BLaER1 (cell line): Measurements from ENCODE around the gene TSPAN31.
A peak's percentile ranks its signal among the peaks of the same experiment; 100 is the strongest.

Experiments
- H3K27ac ChIP-seq: shearing (Covaris generic); formaldehyde crosslinking; 2 replicates; pipeline ENCODE4 v1.8.1; 2022
- H3K27me3 ChIP-seq: shearing (Covaris generic); formaldehyde crosslinking; 2 replicates; pipeline ENCODE4 v1.8.1; 2022
- H3K36me3 ChIP-seq: shearing (Covaris generic); formaldehyde crosslinking; 2 replicates; pipeline ENCODE4 v1.8.1; 2022
- H3K4me1 ChIP-seq: shearing (Covaris generic); formaldehyde crosslinking; 2 replicates; pipeline ENCODE4 v1.8.1; 2022
- H3K4me2 ChIP-seq: shearing (Covaris generic); formaldehyde crosslinking; 2 replicates; pipeline ENCODE4 v1.8.1; 2022
- H3K4me3 ChIP-seq: shearing (Covaris generic); formaldehyde crosslinking; 2 replicates; pipeline ENCODE4 v1.8.1; 2022
- H3K9ac ChIP-seq: shearing (Covaris generic); formaldehyde crosslinking; 2 replicates; pipeline ENCODE4 v1.8.1; 2022
- H3K9me3 ChIP-seq: shearing (Covaris generic); formaldehyde crosslinking; 2 replicates; pipeline ENCODE4 v1.8.1; 2022
- H4K20me1 ChIP-seq: shearing (Covaris generic); formaldehyde crosslinking; 2 replicates; pipeline ENCODE4 v1.8.1; 2022
- Cebpa-rat ChIP-seq: shearing (Covaris generic); IDR thresholded peaks from 2 replicates; pipeline ENCODE4 v1.8.1; 2022

Gene TSPAN31

DNA sequence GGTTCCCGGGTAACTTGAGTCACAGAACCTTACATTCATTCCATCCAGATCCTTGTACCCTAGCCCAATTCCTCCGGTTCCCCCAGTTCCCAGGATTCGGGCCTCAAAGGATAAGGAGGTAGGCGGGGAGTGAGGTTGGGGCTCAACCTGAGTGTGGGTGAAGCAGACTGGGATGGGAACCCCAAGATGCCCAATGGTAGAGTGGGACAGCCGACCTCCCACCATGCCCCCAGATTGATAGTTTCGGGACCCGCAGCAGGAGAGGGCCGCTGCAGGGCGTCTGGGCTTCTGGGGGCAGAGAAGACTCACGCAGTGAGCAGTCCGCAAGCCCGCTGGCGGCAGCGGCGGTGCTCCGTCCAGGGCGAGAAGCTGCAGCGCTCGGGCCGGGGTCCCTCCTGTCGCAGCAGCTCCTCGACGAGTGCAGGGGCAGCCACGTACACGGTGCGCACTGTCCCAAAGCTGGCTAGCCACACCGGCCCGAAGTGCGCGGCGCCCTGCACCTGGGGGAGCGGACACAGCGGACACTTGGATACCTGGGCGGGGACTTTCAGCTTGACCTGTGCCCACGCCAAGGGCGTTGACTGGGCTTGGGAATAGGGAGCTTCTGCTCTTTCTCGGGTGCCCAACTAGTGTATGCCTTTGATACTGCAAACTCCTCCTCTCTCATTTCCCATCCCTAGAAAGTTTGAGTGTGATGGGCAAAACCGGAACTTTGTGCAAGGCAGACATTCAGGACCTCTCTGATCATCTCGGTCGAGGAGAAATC lies 21.0 kb downstream of the TSPAN31 start:
- peaks cover 77% of the 10 kb centered on the region for H4K20me1 ChIP-seq
- no peak for TF ChIP-seq Cebpa-rat
- peaks cover 31% of the 10 kb centered on the region for H3K36me3 ChIP-seq
- no peaks in the 10 kb centered on the region; the same call in 1 of the 2 replicates for H3K9me3 ChIP-seq
- H3K4me1 ChIP-seq, result peaks cover 15% of the 10 kb centered on the region
- H3K9ac ChIP-seq, result no peak overlapping the region
- H3K27ac ChIP-seq, result no peak overlapping the region
- peak overlapping the region; percentile 47 for H3K4me3 ChIP-seq
- peak overlapping the region; percentile 33 for H3K4me2 ChIP-seq
- H3K27me3 ChIP-seq, result peaks cover 81% of the 10 kb centered on the region

GRCh38 chr12:57766464-57767304 lies 21.8 kb downstream of the TSPAN31 start, which contains the start of gene CYP27B1:
Gene CYP27B1, minus strand, starts transcription at chr12:57767078. Its CDS starts 37 bp downstream, at chr12:57767041.
- H3K27me3 ChIP-seq, result peaks cover 73% of the 10 kb centered on the region
- H3K4me3 ChIP-seq, result no peak within 1 kb of the TSS
- TF ChIP-seq Cebpa-rat, result no peak
- H3K4me1 ChIP-seq, result peaks cover 21% of the 10 kb centered on the region
- H3K9ac ChIP-seq, result no peak within 1 kb of the TSS
- peaks cover 69% of the 10 kb centered on the region for H4K20me1 ChIP-seq
- H3K36me3 ChIP-seq, result peaks cover 32% of the 10 kb centered on the region
- H3K4me2 ChIP-seq, result no peak within 1 kb of the TSS
- no peaks in the 10 kb centered on the region; the same call in 1 of the 2 replicates for H3K9me3 ChIP-seq
- H3K27ac ChIP-seq, result no peak within 1 kb of the TSS

DNA sequence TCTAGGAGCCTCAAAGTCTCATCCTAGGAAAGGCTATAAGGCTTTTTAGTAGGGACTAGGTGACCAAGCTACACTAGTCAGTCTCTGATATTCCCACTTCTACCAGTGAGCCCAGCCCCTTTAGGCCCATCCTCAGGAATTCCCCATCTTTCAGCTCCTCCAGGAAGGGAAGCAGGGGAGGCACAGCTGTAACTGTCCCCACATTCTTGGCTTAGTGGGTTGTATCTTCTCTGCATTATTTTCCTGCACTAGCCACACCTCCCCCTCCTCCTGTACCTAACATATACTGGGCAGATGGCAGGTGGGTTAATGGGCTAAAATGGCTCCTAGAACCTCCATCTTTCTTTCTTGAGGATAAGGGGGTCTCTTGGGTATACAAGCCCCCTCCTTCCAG lies 22.5 kb downstream of the TSPAN31 start:
- H3K4me3 ChIP-seq, result no peak overlapping the region
- H3K4me2 ChIP-seq, result no peak overlapping the region

DNA sequence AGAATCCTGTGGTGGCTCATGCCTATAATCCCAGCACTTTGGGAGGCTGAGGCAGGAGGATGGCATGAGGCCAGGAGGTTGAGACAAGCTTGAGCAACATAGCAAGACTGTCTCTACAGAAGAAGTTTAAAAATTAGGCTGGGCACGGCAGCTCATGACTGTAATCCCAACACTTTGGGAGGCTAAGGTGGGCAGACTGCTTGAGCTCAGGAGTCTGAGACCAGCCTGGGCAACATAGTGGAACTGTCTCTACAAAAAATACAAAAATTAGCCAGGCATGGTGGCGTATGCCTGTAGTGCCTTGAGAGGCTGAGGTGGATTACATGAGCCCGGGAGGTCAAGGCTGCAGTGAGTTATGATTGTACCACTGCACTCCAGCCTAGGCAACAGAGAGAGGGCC lies 23.0 kb downstream of the TSPAN31 start:
- no peak overlapping the region for H3K4me2 ChIP-seq
- no peak overlapping the region for H3K27ac ChIP-seq
- no peaks in the 10 kb centered on the region; the same call in 1 of the 2 replicates for H3K9me3 ChIP-seq
- H3K4me1 ChIP-seq, result peaks cover 25% of the 10 kb centered on the region
- H3K36me3 ChIP-seq, result peaks cover 32% of the 10 kb centered on the region
- no peak overlapping the region for H3K9ac ChIP-seq
- H3K27me3 ChIP-seq, result peaks cover 61% of the 10 kb centered on the region
- TF ChIP-seq Cebpa-rat, result no peak
- peaks cover 58% of the 10 kb centered on the region for H4K20me1 ChIP-seq
- H3K4me3 ChIP-seq, result no peak overlapping the region

More for the DNA sequence above, 22.5 kb downstream of the TSPAN31 start:
- peaks cover 32% of the 10 kb centered on the region for H3K36me3 ChIP-seq
- peaks cover 21% of the 10 kb centered on the region for H3K4me1 ChIP-seq
- no peaks in the 10 kb centered on the region; the same call in 1 of the 2 replicates for H3K9me3 ChIP-seq
- no peak overlapping the region for H3K9ac ChIP-seq
- H3K27me3 ChIP-seq, result peaks cover 67% of the 10 kb centered on the region
- TF ChIP-seq Cebpa-rat, result no peak
- no peak overlapping the region for H3K27ac ChIP-seq
- peaks cover 62% of the 10 kb centered on the region for H4K20me1 ChIP-seq

DNA sequence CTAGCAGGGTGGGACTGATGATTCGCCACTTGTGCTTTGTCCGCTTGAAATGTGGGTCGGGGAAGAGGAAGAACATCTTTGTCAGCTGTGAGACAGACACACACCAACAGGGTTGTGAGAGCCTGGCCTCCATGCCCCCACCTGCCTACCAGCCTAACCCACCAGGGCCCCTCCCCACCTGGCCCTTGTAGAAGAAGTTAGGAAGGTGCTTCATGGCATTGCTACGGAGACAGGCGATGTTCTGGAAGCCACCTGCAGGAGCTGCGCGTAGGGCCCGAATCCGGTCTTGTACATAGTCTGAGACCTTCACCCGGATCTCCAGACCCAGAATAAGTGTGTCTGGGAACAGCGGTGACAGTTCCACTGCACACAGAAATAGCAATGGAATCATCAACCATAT lies 24.8 kb downstream of the TSPAN31 start:
- H3K36me3 ChIP-seq, result peaks cover 32% of the 10 kb centered on the region

GRCh38 chr12:57770734-57771133 lies 25.9 kb downstream of the TSPAN31 start:
- no peak for TF ChIP-seq Cebpa-rat
- no peak overlapping the region; the same call in 1 of the 2 replicates for H3K9ac ChIP-seq
- H3K4me2 ChIP-seq, result peak overlapping the region; percentile 91
- H3K4me1 ChIP-seq, result peaks cover 24% of the 10 kb centered on the region
- peaks cover 32% of the 10 kb centered on the region for H3K36me3 ChIP-seq
- peaks cover 32% of the 10 kb centered on the region for H3K27me3 ChIP-seq
- no peak overlapping the region for H3K27ac ChIP-seq
- peak overlapping the region; percentile 84; the same call in 1 of the 2 replicates for H3K4me3 ChIP-seq
- H4K20me1 ChIP-seq, result peaks cover 32% of the 10 kb centered on the region
- no peaks in the 10 kb centered on the region for H3K9me3 ChIP-seq

More for the DNA sequence above, 24.8 kb downstream of the TSPAN31 start:
- Histone ChIP-seq H3K4me3 (no peak overlapping the region), H3K27ac (no peak overlapping the region), H3K9ac (no peak overlapping the region), H3K4me2 (no peak overlapping the region), H3K27me3 (peaks cover 44% of the 10 kb centered on the region), H3K4me1 (peaks cover 35% of the 10 kb centered on the region), H3K9me3 (no peaks in the 10 kb centered on the region; the same call in 1 of the 2 replicates), H4K20me1 (peaks cover 43% of the 10 kb centered on the region)
- TF ChIP-seq Cebpa-rat, result no peak

DNA sequence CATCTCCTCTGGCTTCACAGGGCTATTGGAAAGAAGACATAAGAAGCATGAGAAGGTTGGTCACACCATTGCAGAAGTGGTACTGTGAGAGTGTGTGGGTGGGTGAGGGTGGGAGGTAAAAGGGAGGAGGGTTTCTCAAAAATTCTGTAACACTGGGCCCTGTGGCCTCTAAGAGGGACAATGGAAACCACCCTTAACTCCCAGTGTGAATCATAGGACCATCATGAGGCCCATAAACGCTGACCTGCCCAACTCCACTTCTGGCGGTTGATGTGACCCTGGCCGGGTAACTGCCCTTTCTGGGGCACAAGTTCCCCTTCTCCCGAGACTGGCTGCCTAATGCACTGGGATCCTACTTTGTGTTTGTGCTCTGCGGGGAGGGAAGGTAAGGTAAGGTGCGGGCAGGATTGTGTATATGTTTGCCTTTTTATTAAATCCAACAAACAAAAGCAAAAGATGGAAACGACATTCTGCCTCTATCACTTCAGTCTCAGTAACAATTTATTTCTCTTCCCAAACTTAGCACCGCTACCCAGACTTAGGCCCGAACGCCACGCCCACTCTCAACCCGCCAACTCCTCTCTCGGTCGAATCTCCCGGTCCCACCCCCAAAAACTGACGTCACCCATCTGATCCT lies 26.5 kb downstream of the TSPAN31 start:
- Histone ChIP-seq H3K27me3 (peaks cover 26% of the 10 kb centered on the region), H3K9ac (peak overlapping the region; percentile 89), H3K4me2 (peak overlapping the region; percentile 91), H3K4me3 (peak overlapping the region; percentile 84), H4K20me1 (peaks cover 25% of the 10 kb centered on the region), H3K36me3 (peaks cover 32% of the 10 kb centered on the region), H3K9me3 (no peaks in the 10 kb centered on the region), H3K4me1 (peaks cover 24% of the 10 kb centered on the region), H3K27ac (peak overlapping the region; percentile 93)
- TF ChIP-seq Cebpa-rat, result no peak

GRCh38 chr12:57771873-57772428 lies 27.1 kb downstream of the TSPAN31 start, which contains the start of gene METTL1:
Gene METTL1, minus strand, starts transcription at chr12:57772105. Its CDS starts 22 bp downstream, at chr12:57772083.
- H3K4me3 ChIP-seq, result peak within 1 kb of the TSS; percentile 84
- no peak for TF ChIP-seq Cebpa-rat
- peak within 1 kb of the TSS; percentile 91 for H3K4me2 ChIP-seq
- H3K27me3 ChIP-seq, result peaks cover 20% of the 10 kb centered on the region
- H4K20me1 ChIP-seq, result peaks cover 19% of the 10 kb centered on the region
- H3K4me1 ChIP-seq, result peaks cover 24% of the 10 kb centered on the region
- peak within 1 kb of the TSS; percentile 93 for H3K27ac ChIP-seq
- peaks cover 32% of the 10 kb centered on the region for H3K36me3 ChIP-seq
- H3K9me3 ChIP-seq, result no peaks in the 10 kb centered on the region
- H3K9ac ChIP-seq, result peak within 1 kb of the TSS; percentile 89
